Endothelial cell of umbilical vein (primary cell): Measurements from ENCODE around the gene WIPI1. TPM values are rescaled to one million over a fixed set of nuclear protein-coding genes. Genes with fewer than 3 reads are reported as not detected.

Experiments used
- BruUV-seq: library from RNA; stranded (reverse); fragments of 400-500 nt; replicated peaks from 2 replicates; lab custom pipeline; 2021; lab: Mats Ljungman, UMichigan
- CTCF ChIA-PET: fragments of 300-600, 350-600 bp; sonication (Branson Sonifier 250); formaldehyde crosslinking; loops from one replicate; lab custom pipeline; 2021; ENCODE audit warnings: antibody characterized with exemption, inconsistent platforms; lab: Charles Lee
- POLR2A ChIA-PET: fragments of 300-600, 350-600 bp; sonication (Branson Sonifier 250); formaldehyde crosslinking; loops from one replicate; lab custom pipeline; 2021; ENCODE audit warnings: antibody characterized with exemption, inconsistent platforms; lab: Charles Lee
- DNase-seq: peaks from one replicate; pipeline ENCODE4 v3.0.0-alpha.2; 2011; ENCODE audit warnings: low read depth, low spot score
- FAIRE-seq: peaks from 2 replicates; lab custom pipeline; 2011; peaks lifted over from hg19 to GRCh38; lab: Jason Lieb, UNC
- H2AFZ ChIP-seq: 2 replicates; pipeline ENCODE4 v1.6.0; 2012; ENCODE audit warnings: low read depth, low read length, control low read depth, inconsistent platforms
- H3K27ac ChIP-seq: 2 replicates; pipeline ENCODE4 v1.5.1; 2011; ENCODE audit warnings: low read depth, mild to moderate bottlenecking, control low read depth, low read length, moderate library complexity; ENCODE audit not compliant: insufficient read depth
- H3K27me3 ChIP-seq, 2 experiments: 2 replicates each; pipeline versions ENCODE4 v1.6.0 to v1.6.1; 2011; ENCODE audit warnings: low read length in 2 of 2, mixed read lengths in 1 of 2; ENCODE audit not compliant: control insufficient read depth in 2 of 2, insufficient read depth in 2 of 2
- H3K36me3 ChIP-seq, 2 experiments: 2 replicates in 1 of 2; 3 replicates in 1 of 2; pipeline ENCODE4 v1.5.1; 2011; ENCODE audit warnings: low read length in 2 of 2, mild to moderate bottlenecking in 1 of 2, moderate library complexity in 1 of 2; ENCODE audit not compliant: control insufficient read depth in 2 of 2, insufficient read depth in 2 of 2; ENCODE audit errors: extremely low read depth in 1 of 2
- H3K4me1 ChIP-seq: 3 replicates; pipeline ENCODE4 v1.5.1; 2011; ENCODE audit warnings: mild to moderate bottlenecking, low read length; ENCODE audit not compliant: control insufficient read depth, insufficient read depth; ENCODE audit errors: extremely low read depth
- H3K4me2 ChIP-seq: 2 replicates; pipeline ENCODE4 v1.6.1; 2011; ENCODE audit warnings: low read length, control low read depth, mixed read lengths; ENCODE audit not compliant: insufficient read depth
- H3K4me3 ChIP-seq, 3 experiments: fragments of 200-600 bp in 1 of 3; sonication (generic), shearing (Covaris generic) in 1 of 3; replicated peaks in 1 of 3; 2 replicates each; pipeline ENCODE4 v1.5.1; 2011 to 2016; ENCODE audit warnings: control low read depth in 3 of 3, low read length in 3 of 3, mild to moderate bottlenecking in 2 of 3, inconsistent platforms in 1 of 3, low read depth in 1 of 3, moderate library complexity in 1 of 3; ENCODE audit not compliant: insufficient read depth in 1 of 3
- H3K79me2 ChIP-seq: 2 replicates; pipeline ENCODE4 v1.6.0; 2012; ENCODE audit warnings: low read length, inconsistent platforms; ENCODE audit not compliant: control insufficient read depth, insufficient read depth
- H3K9ac ChIP-seq: replicated peaks from 2 replicates; pipeline ENCODE3; 2011; ENCODE audit warnings: low read length, control low read depth; ENCODE audit not compliant: insufficient read depth; ENCODE audit errors: extremely low read depth
- H3K9me1 ChIP-seq: replicated peaks from 3 replicates; pipeline ENCODE4 v1.6.0; 2011; ENCODE audit warnings: mild to moderate bottlenecking, low read length; ENCODE audit not compliant: control insufficient read depth, insufficient read depth; ENCODE audit errors: extremely low read depth
- H3K9me3 ChIP-seq: replicated peaks from 2 replicates; pipeline ENCODE4 v1.5.1; 2012; ENCODE audit warnings: low read length, inconsistent platforms; ENCODE audit not compliant: control insufficient read depth, insufficient read depth
- H4K20me1 ChIP-seq: replicated peaks from 2 replicates; pipeline ENCODE3; 2011; ENCODE audit warnings: mild to moderate bottlenecking, low read length; ENCODE audit not compliant: control insufficient read depth, insufficient read depth; ENCODE audit errors: extremely low read depth
- EZH2 ChIP-seq: IDR thresholded peaks from 2 replicates; pipeline ENCODE4 v1.6.1; 2012; ENCODE audit warnings: borderline replicate concordance, low read depth, mild to moderate bottlenecking, moderate library complexity, low read length, inconsistent platforms; ENCODE audit not compliant: severe bottlenecking
- FOS ChIP-seq: IDR thresholded peaks from 2 replicates; pipeline ENCODE4 v1.6.1; 2011; ENCODE audit warnings: mild to moderate bottlenecking, low read length, moderate library complexity, borderline replicate concordance; ENCODE audit not compliant: insufficient read depth
- GATA2 ChIP-seq: IDR thresholded peaks from 2 replicates; pipeline ENCODE4 v1.7.0; 2011; ENCODE audit warnings: low read depth, mild to moderate bottlenecking, moderate library complexity, mixed read lengths, low read length; ENCODE audit not compliant: insufficient read length, insufficient read depth
- JUN ChIP-seq: IDR thresholded peaks from 2 replicates; pipeline ENCODE4 v1.6.1; 2011; ENCODE audit warnings: borderline replicate concordance, low read depth; ENCODE audit not compliant: insufficient read length, insufficient read depth
- MAX ChIP-seq: IDR thresholded peaks from 2 replicates; pipeline ENCODE4 v1.6.1; 2011; ENCODE audit not compliant: insufficient read depth, insufficient read length
- MYC ChIP-seq: IDR thresholded peaks from one replicate; pipeline ENCODE4 v1.6.1; 2011; ENCODE audit warnings: mild to moderate bottlenecking, low read depth, low read length
- POLR2A ChIP-seq: IDR thresholded peaks from 2 replicates; pipeline ENCODE4 v1.6.1; 2012; ENCODE audit warnings: low read depth, mild to moderate bottlenecking, control low read depth, low read length
- POLR2AphosphoS5 ChIP-seq: IDR thresholded peaks from 2 replicates; pipeline ENCODE4 v1.6.1; 2012; ENCODE audit warnings: low read depth, mild to moderate bottlenecking, control low read depth, low read length, moderate library complexity; ENCODE audit not compliant: insufficient read depth
- dilution Hi-C: fragments of 300-500 bp; cut with MboI; formaldehyde crosslinking; loops from one replicate; pipeline ENCODE4 v1.15.0; 2019; ENCODE audit warnings: low sequenced_read_pairs; ENCODE audit not compliant: extremely low pct_ligation_motif_present
- intact Hi-C: fragments of 100-400 bp; cut with micrococcal nuclease; formaldehyde crosslinking; loops from one replicate; pipeline ENCODE4 v1.10.0; 2022
- polyA plus RNA-seq, 4 experiments: library from polyadenylated mRNA; depleted of rRNA in 3 of 4; stranded (reverse) in 3 of 4; unstranded in 1 of 4; fragments of >200 nt; gene quantifications; 2 replicates each; pipeline versions ENCODE4 v1.2.1 to v1.2.3, GENCODE V29; 2011 to 2012; ENCODE audit warnings: missing spikeins in 1 of 4
- total RNA-seq: library from RNA; stranded (reverse); gene quantifications from 2 replicates; pipeline ENCODE4 v1.2.3, GENCODE V29; 2021
- TF ChIP-seq, protein P1 (sequence below), 2 donors: IDR thresholded peaks; 1 replicate in 1 of 2; 2 replicates in 1 of 2; pipeline ENCODE4 v1.5.1; 2011; ENCODE audit warnings: low read length in 2 of 2, mild to moderate bottlenecking in 2 of 2, moderate library complexity in 2 of 2, control low read depth in 1 of 2, inconsistent platforms in 1 of 2, low read depth in 1 of 2; ENCODE audit not compliant: insufficient read depth in 1 of 2; ENCODE audit errors: extremely low read depth in 1 of 2

WIPI1 gene
- total and polyA plus RNA-seq, 2 donors (not counting 3 experiments of a cell fraction or from before 2014, with no cell fraction given): 49.9 to 70.3 TPM

GRCh38 chr17:68383120-68383442 lies 74.2 kb downstream of the WIPI1 start:
- Histone ChIP-seq H3K27me3 (no peaks in the 10 kb centered on the region), H3K9ac (peak overlapping the region; percentile 74)

More at GRCh38 chr17:68383120-68383442, 74.2 kb downstream of the WIPI1 start:
- POLR2A ChIA-PET: interaction anchor here (0.9 to 1.5 kb wide), 3 partner anchors 16 to 81 kb away, joined by 4 to 5 read pairs (median 5); no protein-coding TSS in a partner anchor
- no peak for TF ChIP-seq MYC
- no peak for TF ChIP-seq MAX
- TF ChIP-seq JUN: no peak
- no peak for TF ChIP-seq EZH2
- no peak for TF ChIP-seq POLR2AphosphoS5
- no peak for TF ChIP-seq POLR2A
- no peak for TF ChIP-seq FOS
- no peak for TF ChIP-seq GATA2
- TF ChIP-seq, protein P1, sequence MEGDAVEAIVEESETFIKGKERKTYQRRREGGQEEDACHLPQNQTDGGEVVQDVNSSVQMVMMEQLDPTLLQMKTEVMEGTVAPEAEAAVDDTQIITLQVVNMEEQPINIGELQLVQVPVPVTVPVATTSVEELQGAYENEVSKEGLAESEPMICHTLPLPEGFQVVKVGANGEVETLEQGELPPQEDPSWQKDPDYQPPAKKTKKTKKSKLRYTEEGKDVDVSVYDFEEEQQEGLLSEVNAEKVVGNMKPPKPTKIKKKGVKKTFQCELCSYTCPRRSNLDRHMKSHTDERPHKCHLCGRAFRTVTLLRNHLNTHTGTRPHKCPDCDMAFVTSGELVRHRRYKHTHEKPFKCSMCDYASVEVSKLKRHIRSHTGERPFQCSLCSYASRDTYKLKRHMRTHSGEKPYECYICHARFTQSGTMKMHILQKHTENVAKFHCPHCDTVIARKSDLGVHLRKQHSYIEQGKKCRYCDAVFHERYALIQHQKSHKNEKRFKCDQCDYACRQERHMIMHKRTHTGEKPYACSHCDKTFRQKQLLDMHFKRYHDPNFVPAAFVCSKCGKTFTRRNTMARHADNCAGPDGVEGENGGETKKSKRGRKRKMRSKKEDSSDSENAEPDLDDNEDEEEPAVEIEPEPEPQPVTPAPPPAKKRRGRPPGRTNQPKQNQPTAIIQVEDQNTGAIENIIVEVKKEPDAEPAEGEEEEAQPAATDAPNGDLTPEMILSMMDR (IDR thresholded peaks at IDR 0.05; ENCODE audit: extremely low read depth in 1 of 2, insufficient read depth in 1 of 2, low read depth in 1 of 2, low read length in 2 of 2): no peak
- Histone ChIP-seq H3K4me2 (peak overlapping the region; percentile 25), H3K27ac (peak overlapping the region; percentile 76), H2AFZ (peak overlapping the region; percentile 35), H3K4me1 (peaks cover 42% of the 10 kb centered on the region), H3K9me3 (no peaks in the 10 kb centered on the region), H3K4me3 (no peak overlapping the region), H3K79me2 (no peaks in the 10 kb centered on the region), H4K20me1 (no peaks in the 10 kb centered on the region), H3K36me3 (no peaks in the 10 kb centered on the region), H3K9me1 (no peaks in the 10 kb centered on the region)
- intact Hi-C loops: loop anchor here (1.0 to 5.0 kb wide), 5 partner anchors 16 to 331 kb away; partner anchors contain the start of genes ARSG, SLC16A6 and WIPI1
- BruUV-seq: no TSS peak
- CTCF ChIA-PET: interaction anchor here (0.7 to 4.3 kb wide), 12 partner anchors 9 to 136 kb away, joined by 3 to 48 read pairs (median 4); partner anchors contain the start of genes AMZ2, ARSG and SLC16A6
- FAIRE-seq (no peak), DNase-seq (no peak)
- dilution Hi-C loops: no loop called here
